Heart right ventricle (tissue), 16 donors: Measurements from ENCODE around the gene DMC1. TPM values are rescaled to one million over a fixed set of nuclear protein-coding genes. Genes with fewer than 3 reads are reported as not detected.

ENCODE experiments used
- ATAC-seq, 8 donors: fragments of 200-7000 bp; cut with Tn5 transposase; one replicate each; pipeline ENCODE4 v1.9.1; 2020; ENCODE audit warnings: mild to moderate bottlenecking in 8 of 8, moderate library complexity in 8 of 8, moderate number of reproducible peaks in 1 of 8
- DNase-seq, 2 donors: peaks; one replicate each; pipeline ENCODE4 v3.0.0-alpha.2; 2020
- H3K27ac ChIP-seq, 10 donors: fragments of 200-600 bp; sonication (generic) in 2 of 10; one replicate each; pipeline versions ENCODE4 v1.5.0 to v1.8.0; 2020 to 2022; ENCODE audit warnings: mild to moderate bottlenecking in 3 of 10
- H3K27me3 ChIP-seq, 7 donors: fragments of 200-600 bp; one replicate each; pipeline ENCODE4 v1.8.0; 2021 to 2022; ENCODE audit warnings: mild to moderate bottlenecking in 2 of 7
- H3K36me3 ChIP-seq, 9 donors: fragments of 200-600 bp; sonication (generic) in 1 of 9; one replicate each; pipeline versions ENCODE4 v1.5.0 to v1.8.0; 2020 to 2022; ENCODE audit warnings: mild to moderate bottlenecking in 2 of 9
- H3K4me1 ChIP-seq, 9 donors: fragments of 200-600 bp; sonication (generic) in 1 of 9; one replicate each; pipeline versions ENCODE4 v1.5.0 to v1.8.0; 2020 to 2022; ENCODE audit warnings: mild to moderate bottlenecking in 4 of 9
- H3K4me3 ChIP-seq, 10 donors: fragments of 200-600 bp; sonication (generic) in 2 of 10; one replicate each; pipeline versions ENCODE4 v1.5.0 to v1.8.0; 2020 to 2022; ENCODE audit warnings: mild to moderate bottlenecking in 7 of 10, moderate library complexity in 2 of 10
- H3K9me3 ChIP-seq, 11 donors: fragments of 200-600 bp in 10 of 11; sonication (generic) in 2 of 11; one replicate each; pipeline versions ENCODE4 v1.5.0 to v1.8.0; 2013 to 2022; ENCODE audit warnings: mild to moderate bottlenecking in 2 of 11, control low read depth in 1 of 11, moderate library complexity in 1 of 11
- CTCF ChIP-seq, 9 donors: fragments of 200-600 bp; sonication (generic) in 2 of 9; IDR thresholded peaks; one replicate each; pipeline versions ENCODE4 v1.5.0 to v1.8.0; 2021 to 2022; ENCODE audit warnings: antibody characterized with exemption in 9 of 9, mild to moderate bottlenecking in 5 of 9, moderate library complexity in 1 of 9
- WGBS, 2 donors: extraction: QIAGEN DNeasy Blood & Tissue Kit; methylation state at CpG; one replicate each; pipeline ENCODE4 v1.1.7; 2013; ENCODE audit warnings: inconsistent platforms in 1 of 2; 5-methylcytosine and 5-hydroxymethylcytosine counted together
- intact Hi-C, 10 donors: fragments of 100-400 bp; cut with DNase I; formaldehyde crosslinking; loops; one replicate each; pipeline versions ENCODE4 v1.11.1 to v1.14.2; 2022
- polyA plus RNA-seq, 2 donors: library from polyadenylated mRNA; stranded (reverse); fragments of 200-250 nt; gene quantifications; one replicate each; pipeline ENCODE4 v1.2.3, GENCODE V29; 2013
- total RNA-seq, 10 donors: library from RNA; stranded (reverse); fragmentation: NEBNext Ultra II Directional in 3 of 10; extraction: Animal tissue kit (Norgen Biotek cat#: 25700) in 3 of 10; gene quantifications; one replicate each; pipeline versions ENCODE4 v1.2.1 to v1.2.4, GENCODE V29; 2021 to 2023
- donor health status: Arrhythmogenic right ventricular cardiomyopathy.
- donor health status: ischemic (EF 13 %, LVEDD 7.1; RV severe dilation, severe dysfunction).
- donor health status: healthy with polysubstance abuse.
- donor health status: DM: no; HTN: yes; CAD: no.
- donor health status: DM: no; HTN: no; CAD: no.
- donor health status: ischemic (EF 25% LVEDD 6.9; RV normal size, moderate dysfunction).
- donor health status: ischemic (EF 25% LVEDD 5.7; RV mildly dilated, moderate dysfunction).
- donor health status: healthy.
- donor health status: DM: yes; HTN: yes; CAD: no.
- donor health status: Ischemic cardiomyopathy.
- donor health status: ischemic (EF 35%, LVEDD 5.7; RV mildly dilated, moderate dysfunction).
- donor health status: nonischemic (EF 11% LVEDD 7.7; RV severe dilation, severe dysfunction).
- donor health status: DM: yes; HTN: yes; CAD: no.
- donor health status: PGD.
- donor health status: ischemic (EF 29% LVEDD 5.4; RV normal size, mild dysfunction).
- donor health status: nonischemic (EF 23%, LVEDD 6.1; RV moderate dilation, normal function).

Gene DMC1
- total and polyA plus RNA-seq, 12 donors = 0.12 to 3.2 (median 1.3) TPM

- no peak for DNase-seq
- Histone ChIP-seq H3K4me3 (no peak overlapping the region), H3K27me3 (peaks cover 0 to 65% (median 5%) of the 10 kb centered on the region in 7 donors), H3K27ac (no peak overlapping the region), H3K9me3 (no peaks in the 10 kb centered on the region), H3K36me3 (no peaks in the 10 kb centered on the region), H3K4me1 (no peaks in the 10 kb centered on the region)
- 91 to 94% methylated on average over 5 of the region's 5 CpGs for WGBS, 2 donors
- ATAC-seq = no peak
- TF ChIP-seq CTCF (IDR thresholded peaks at IDR 0.05) = no peak
- intact Hi-C loops = no loop called here
These were observed 46.5 kb downstream of the DMC1 start for GRCh38 chr22:38523479-38523878.

- H3K4me3 ChIP-seq = no peak overlapping the region
- no peaks in the 10 kb centered on the region for H3K9me3 ChIP-seq
- peaks cover 0 to 61% (median 5%) of the 10 kb centered on the region in 7 donors for H3K27me3 ChIP-seq
- TF ChIP-seq CTCF (IDR thresholded peaks at IDR 0.05) = no peak
- DNase-seq (no peak), ATAC-seq (no peak)
- intact Hi-C loops = no loop called here
- H3K27ac ChIP-seq = no peak overlapping the region
- no peaks in the 10 kb centered on the region for H3K36me3 ChIP-seq
- H3K4me1 ChIP-seq = no peaks in the 10 kb centered on the region
- 95 to 98% methylated on average over 3 of the region's 3 CpGs for WGBS, 2 donors
These were observed 47.0 kb downstream of the DMC1 start for GRCh38 chr22:38523029-38523428.

GRCh38 chr22:38519453-38520250 lies 50.3 kb downstream of the DMC1 start:
- Histone ChIP-seq H3K27me3 (peaks cover 0 to 30% (median 0%) of the 10 kb centered on the region in 7 donors), H3K4me1 (no peaks in the 10 kb centered on the region), H3K4me3 (no peak overlapping the region), H3K36me3 (no peaks in the 10 kb centered on the region), H3K9me3 (no peaks in the 10 kb centered on the region), H3K27ac (no peak overlapping the region)
- no peak for ATAC-seq
- TF ChIP-seq CTCF (IDR thresholded peaks at IDR 0.05) = no peak
- intact Hi-C loops = no loop called here
- 95 to 100% methylated on average over 2 of the region's 2 CpGs for WGBS, 2 donors
- no peak for DNase-seq

GRCh38 chr22:38518620-38519019 lies 51.4 kb downstream of the DMC1 start:
- intact Hi-C loops = no loop called here
- Histone ChIP-seq H3K36me3 (no peaks in the 10 kb centered on the region), H3K27ac (no peak overlapping the region), H3K9me3 (no peaks in the 10 kb centered on the region), H3K27me3 (peaks cover 0 to 21% (median 0%) of the 10 kb centered on the region in 7 donors), H3K4me3 (no peak overlapping the region), H3K4me1 (no peaks in the 10 kb centered on the region)
- 93 to 94% methylated on average over 4 of the region's 4 CpGs for WGBS, 2 donors
- DNase-seq = no peak
- ATAC-seq = no peak
- no peak for TF ChIP-seq CTCF (IDR thresholded peaks at IDR 0.05)
